ENCODE data around the gene CACNA2D1.
A peak's percentile ranks its signal among the peaks of the same experiment; 100 is the strongest.

CACNA2D1 gene

GRCh38 chr7:82270870-82271269 lies 172.7 kb downstream of the CACNA2D1 start:
- no peak for DNase-seq

GRCh38 chr7:82268632-82269031 lies 174.9 kb downstream of the CACNA2D1 start:
- no peak for DNase-seq

GRCh38 chr7:82266081-82266480 lies 177.5 kb downstream of the CACNA2D1 start:
- DNase-seq, result no peak

GRCh38 chr7:82264783-82265305 lies 178.7 kb downstream of the CACNA2D1 start:
- DNase-seq, result no peak

GRCh38 chr7:82263920-82264782 lies 179.4 kb downstream of the CACNA2D1 start:
- peak; percentile 24 to 47 for DNase-seq

- no peak for DNase-seq
These were observed 185.4 kb downstream of the CACNA2D1 start for GRCh38 chr7:82258181-82258580.

- peak; percentile 46 to 64 for DNase-seq
These were observed 186.4 kb downstream of the CACNA2D1 start for GRCh38 chr7:82257118-82257695.

- DNase-seq, result no peak
These were observed 187.9 kb downstream of the CACNA2D1 start for GRCh38 chr7:82255706-82256105.

GRCh38 chr7:82250598-82250997 lies 193.0 kb downstream of the CACNA2D1 start:
- no peak for DNase-seq

- no peak for DNase-seq
These were observed 193.6 kb downstream of the CACNA2D1 start for GRCh38 chr7:82249979-82250378.

- DNase-seq, result no peak
These were observed 195.7 kb downstream of the CACNA2D1 start for GRCh38 chr7:82247814-82248433.

GRCh38 chr7:82244947-82245517 lies 198.5 kb downstream of the CACNA2D1 start:
- DNase-seq, result peak; percentile 69 to 74

GRCh38 chr7:82241356-82241755 lies 202.2 kb downstream of the CACNA2D1 start:
- peak; percentile 66 to 70 for DNase-seq

- DNase-seq, result no peak
These were observed 207.9 kb downstream of the CACNA2D1 start for GRCh38 chr7:82235713-82236112.

- DNase-seq, result no peak
These were observed 209.0 kb downstream of the CACNA2D1 start for GRCh38 chr7:82234457-82235049.

GRCh38 chr7:82230811-82231581 lies 212.6 kb downstream of the CACNA2D1 start:
- no peak for DNase-seq

- no peak for DNase-seq
These were observed 214.4 kb downstream of the CACNA2D1 start for GRCh38 chr7:82229164-82229563.

GRCh38 chr7:82226191-82226590 lies 217.4 kb downstream of the CACNA2D1 start:
- no peak for DNase-seq

- DNase-seq, result no peak
These were observed 219.0 kb downstream of the CACNA2D1 start for GRCh38 chr7:82224529-82224928.

- DNase-seq, result no peak
These were observed 220.0 kb downstream of the CACNA2D1 start for GRCh38 chr7:82223580-82223979.

- no peak for DNase-seq
These were observed 222.4 kb downstream of the CACNA2D1 start for GRCh38 chr7:82221152-82221674.

GRCh38 chr7:82212466-82212865 lies 231.1 kb downstream of the CACNA2D1 start:
- DNase-seq, result no peak
